Measurements from ENCODE around the gene GALNT16.

DNA sequence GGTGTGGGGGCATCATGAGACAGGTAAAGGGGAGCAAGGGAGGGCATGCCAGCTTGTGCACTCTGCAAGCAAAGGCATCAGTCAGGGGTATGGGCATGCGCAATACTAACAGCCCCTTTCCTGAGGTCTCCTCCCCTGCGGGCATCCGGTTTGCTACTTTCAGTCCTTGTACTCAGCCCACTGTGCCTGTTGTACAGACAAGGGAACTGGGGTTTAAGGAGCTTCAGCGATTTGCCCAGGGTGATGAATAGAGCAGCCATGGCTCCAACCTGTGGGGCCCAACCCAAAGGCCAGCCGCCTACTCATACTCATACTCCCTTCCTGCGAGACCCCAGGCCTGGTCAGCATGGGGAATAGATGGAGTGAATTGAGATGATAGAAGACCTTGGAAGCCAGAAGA, 66.7 kb downstream of the GALNT16 start:
- TF ChIP-seq, protein P1, sequence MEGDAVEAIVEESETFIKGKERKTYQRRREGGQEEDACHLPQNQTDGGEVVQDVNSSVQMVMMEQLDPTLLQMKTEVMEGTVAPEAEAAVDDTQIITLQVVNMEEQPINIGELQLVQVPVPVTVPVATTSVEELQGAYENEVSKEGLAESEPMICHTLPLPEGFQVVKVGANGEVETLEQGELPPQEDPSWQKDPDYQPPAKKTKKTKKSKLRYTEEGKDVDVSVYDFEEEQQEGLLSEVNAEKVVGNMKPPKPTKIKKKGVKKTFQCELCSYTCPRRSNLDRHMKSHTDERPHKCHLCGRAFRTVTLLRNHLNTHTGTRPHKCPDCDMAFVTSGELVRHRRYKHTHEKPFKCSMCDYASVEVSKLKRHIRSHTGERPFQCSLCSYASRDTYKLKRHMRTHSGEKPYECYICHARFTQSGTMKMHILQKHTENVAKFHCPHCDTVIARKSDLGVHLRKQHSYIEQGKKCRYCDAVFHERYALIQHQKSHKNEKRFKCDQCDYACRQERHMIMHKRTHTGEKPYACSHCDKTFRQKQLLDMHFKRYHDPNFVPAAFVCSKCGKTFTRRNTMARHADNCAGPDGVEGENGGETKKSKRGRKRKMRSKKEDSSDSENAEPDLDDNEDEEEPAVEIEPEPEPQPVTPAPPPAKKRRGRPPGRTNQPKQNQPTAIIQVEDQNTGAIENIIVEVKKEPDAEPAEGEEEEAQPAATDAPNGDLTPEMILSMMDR (IDR thresholded peaks at IDR 0.05; ENCODE audit: low read depth, low read length, poor library complexity, severe bottlenecking) = no peak
- no peak for TF ChIP-seq EZH2phosphoT487 (IDR thresholded peaks at IDR 0.05; ENCODE audit: borderline replicate concordance, low read length)

Measured in DOHH2 (cell line).